ENCODE results near the gene ST3GAL3. TPM values are rescaled to one million over a fixed set of nuclear protein-coding genes. Genes with fewer than 3 reads are reported as not detected.

ST3GAL3 gene
- polyA plus RNA-seq, 2 of the 4 experiments (the other 2 are of a cell fraction) = 2.5 to 4.0 TPM

- Histone ChIP-seq H3K4me2 (no peak overlapping the region), H3K4me1 (no peaks in the 10 kb centered on the region), H3K27ac (no peak overlapping the region), H3K9me3 (no peaks in the 10 kb centered on the region), H3K4me3 (no peak overlapping the region)
- FAIRE-seq (no peak), ATAC-seq (no peak), DNase-seq (ENCODE audit: low read depth in 1 of 2, low spot score in 1 of 2) (no peak)
- TF ChIP-seq PHF8 (IDR thresholded peaks at IDR 0.05; ENCODE audit: borderline replicate concordance, low read depth) (no peak), FOXS1 (CRISPR knock-in tag; IDR thresholded peaks at IDR 0.05) (no peak), MAZ (IDR thresholded peaks at IDR 0.05; ENCODE audit: borderline replicate concordance, low read depth, low read length) (no peak), POLR2AphosphoS2 (conservative IDR thresholded peaks at IDR 0.05; ENCODE audit: low read length) (no peak), HOXA7 (CRISPR knock-in tag; IDR thresholded peaks at IDR 0.05) (no peak), CBX8 (IDR thresholded peaks at IDR 0.05) (no peak), CHD4 (IDR thresholded peaks at IDR 0.05; ENCODE audit: borderline replicate concordance) (no peak), ELK1 (IDR thresholded peaks at IDR 0.05; ENCODE audit: low read depth, low read length) (no peak), EP300 (IDR thresholded peaks at IDR 0.05) (no peak), PBX3 (IDR thresholded peaks at IDR 0.05) (no peak), TP53 (CRISPR knock-in tag; IDR thresholded peaks at IDR 0.05) (no peak), FOSL2 (IDR thresholded peaks at IDR 0.05) (no peak), FOSL2 (CRISPR knock-in tag; IDR thresholded peaks at IDR 0.05) (no peak), MAX (IDR thresholded peaks at IDR 0.05) (no peak), HES2 (IDR thresholded peaks at IDR 0.05) (no peak), NR3C1 (IDR thresholded peaks at IDR 0.05) (no peak)
- ChIA-PET POLR2A (no interaction called here), CTCF (interaction anchor here (1.0 to 2.0 kb wide), 3 partner anchors 14 to 42 kb away, joined by 3 to 9 read pairs (median 5); no protein-coding TSS in a partner anchor)
- 94% methylated on average over 4 of the region's 5 CpGs for WGBS (ENCODE audit: missing lambda C conversion rate)
Observed at GRCh38 chr1:43963890-43964289, 256.6 kb downstream of the ST3GAL3 start.

- CTCF ChIA-PET = interaction anchor here (1.8 kb wide), 1 partner anchor 19 kb away, joined by 9 read pairs; no protein-coding TSS in a partner anchor
- Histone ChIP-seq H3K4me3 (no peak overlapping the region), H3K4me2 (no peak overlapping the region), H3K27ac (no peak overlapping the region), H3K4me1 (no peaks in the 10 kb centered on the region), H3K9me3 (no peaks in the 10 kb centered on the region)
- no peak for FAIRE-seq
- no peak for TF ChIP-seq RFX5 (IDR thresholded peaks at IDR 0.05)
- no peak for TF ChIP-seq HEYL (CRISPR knock-in tag; IDR thresholded peaks at IDR 0.05)
- no peak for TF ChIP-seq HOXB13 (CRISPR knock-in tag; IDR thresholded peaks at IDR 0.05; ENCODE audit: low read depth)
- TF ChIP-seq E2F6 (IDR thresholded peaks at IDR 0.05; ENCODE audit: borderline replicate concordance, low read depth) = no peak
- no peak for TF ChIP-seq PHF8 (IDR thresholded peaks at IDR 0.05; ENCODE audit: borderline replicate concordance, low read depth)
- TF ChIP-seq CBX8 (IDR thresholded peaks at IDR 0.05) = no peak
- TF ChIP-seq EP300 (IDR thresholded peaks at IDR 0.05) = no peak
- TF ChIP-seq REST (IDR thresholded peaks at IDR 0.05) = no peak
- no peak for TF ChIP-seq HDAC2 (IDR thresholded peaks at IDR 0.05)
- TF ChIP-seq KDM5A (IDR thresholded peaks at IDR 0.05) = no peak
- no peak for TF ChIP-seq ELK1 (IDR thresholded peaks at IDR 0.05; ENCODE audit: low read depth, low read length)
- ATAC-seq = no peak
- no peak for DNase-seq (ENCODE audit: low read depth in 1 of 2, low spot score in 1 of 2)
- POLR2A ChIA-PET = no interaction called here
- WGBS (ENCODE audit: missing lambda C conversion rate) = 91% methylated on average over 2 of the region's 3 CpGs
Observed at GRCh38 chr1:43965316-43965715, 258.0 kb downstream of the ST3GAL3 start.
